PC-9 (cell line): ENCODE results near the gene DCLK2.

ENCODE experiments used
- CTCF ChIP-seq: fragments of 200-600 bp; sonication (generic); conservative IDR thresholded peaks from 2 replicates; pipeline ENCODE4 v1.6.1; 2017; ENCODE audit warnings: mixed run types, antibody characterized with exemption, mild to moderate bottlenecking, moderate library complexity
- EZH2 ChIP-seq: fragments of 200-600 bp; sonication (generic); IDR thresholded peaks from 2 replicates; pipeline ENCODE4 v1.8.0; 2017; ENCODE audit warnings: antibody characterized with exemption, low read depth

DNA sequence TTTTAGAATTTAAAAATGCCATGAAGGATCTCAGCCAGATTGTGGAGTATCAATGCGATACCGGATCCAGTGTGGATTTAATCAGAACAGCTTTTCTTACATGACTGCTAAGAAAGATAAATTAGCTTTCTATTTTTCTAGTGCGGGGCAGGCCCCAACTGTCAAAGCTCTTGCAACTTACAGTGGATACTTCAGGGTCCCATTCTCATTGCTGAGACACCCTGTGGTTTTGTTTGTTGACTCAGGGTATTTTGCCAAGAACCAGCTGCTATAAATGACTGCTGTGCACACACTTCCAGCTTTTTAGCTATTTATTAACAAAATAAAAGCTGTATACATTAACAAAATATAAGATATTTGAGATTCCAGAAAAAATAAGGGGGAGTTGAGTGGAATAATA, 166.4 kb downstream of the DCLK2 start:
- no peak for TF ChIP-seq CTCF
- TF ChIP-seq EZH2: no peak
